ENCODE data around the gene WDR89. TPM values are rescaled to one million over a fixed set of nuclear protein-coding genes. Genes with fewer than 3 reads are reported as not detected.

Gene WDR89
- total RNA-seq, result 21.1 and 21.9 TPM in 2 replicates

GRCh38 chr14:63641473-63642228 is at the start of gene WDR89:
WDR89 (minus strand) TSS chr14:63641871; CDS start chr14:63599942, 41,929 bp downstream.

Other genes with a start within 250 kb of the WDR89 start
- 22.6 and 37.9 TPM in 2 replicates for gene PPP2R5E, start 98.5 kb downstream of the WDR89 start, total RNA-seq
- 35.8 and 55.7 TPM in 2 replicates for gene SGPP1, start 86.2 kb upstream of the WDR89 start, total RNA-seq
- gene SYNE2, start 211.1 kb upstream of the WDR89 start, total RNA-seq, result 82.4 and 109 TPM in 2 replicates